ENCODE results near the gene ETHE1.

Gene ETHE1

GRCh38 chr19:43496960-43497359 is 30.0 kb downstream of the ETHE1 start:
- H3K27me3 ChIP-seq (ENCODE audit: insufficient read depth, low read length): no peaks in the 10 kb centered on the region
- no peaks in the 10 kb centered on the region for H3K9me2 ChIP-seq (ENCODE audit: low read depth, low read length)
- H2AFZ ChIP-seq (ENCODE audit: low read length): no peak overlapping the region
- no peak overlapping the region for H3K4me2 ChIP-seq (ENCODE audit: low read length)
- no peak overlapping the region for H3K27ac ChIP-seq (ENCODE audit: low read depth, low read length, poor library complexity, severe bottlenecking)
- H3K4me3 ChIP-seq (ENCODE audit: low read depth, low read length, poor library complexity, severe bottlenecking): no peak overlapping the region
- no peaks in the 10 kb centered on the region for H3F3A ChIP-seq (ENCODE audit: insufficient read depth, low read length)
- H3K9ac ChIP-seq (ENCODE audit: low read length): no peak overlapping the region
- H3K36me3 ChIP-seq (ENCODE audit: insufficient read depth, low read length): peaks cover 5% of the 10 kb centered on the region; the same call in 1 of the 2 replicates
- H3K9me3 ChIP-seq (ENCODE audit: low read length): no peaks in the 10 kb centered on the region
- no peaks in the 10 kb centered on the region for H4K20me1 ChIP-seq (ENCODE audit: insufficient read depth, low read length)
- H3K79me2 ChIP-seq (ENCODE audit: insufficient read depth, low read length): no peaks in the 10 kb centered on the region
- H3K4me1 ChIP-seq (ENCODE audit: insufficient read depth, low read length, severe bottlenecking): no peaks in the 10 kb centered on the region
- TF ChIP-seq EZH2 (IDR thresholded peaks at IDR 0.05; ENCODE audit: borderline replicate concordance, low read length): no peak
- no peak for TF ChIP-seq CTCF (IDR thresholded peaks at IDR 0.05; ENCODE audit: low read length)

GRCh38 chr19:43495082-43495481 is 31.9 kb downstream of the ETHE1 start:
- Histone ChIP-seq H3F3A (ENCODE audit: insufficient read depth, low read length) (no peaks in the 10 kb centered on the region), H3K27me3 (ENCODE audit: insufficient read depth, low read length) (no peaks in the 10 kb centered on the region), H2AFZ (ENCODE audit: low read length) (no peak overlapping the region), H3K36me3 (ENCODE audit: insufficient read depth, low read length) (peaks cover 5% of the 10 kb centered on the region), H3K27ac (ENCODE audit: low read depth, low read length, poor library complexity, severe bottlenecking) (no peak overlapping the region), H3K9ac (ENCODE audit: low read length) (no peak overlapping the region), H4K20me1 (ENCODE audit: insufficient read depth, low read length) (no peaks in the 10 kb centered on the region), H3K9me2 (ENCODE audit: low read depth, low read length) (no peaks in the 10 kb centered on the region), H3K4me3 (ENCODE audit: low read depth, low read length, poor library complexity, severe bottlenecking) (no peak overlapping the region), H3K79me2 (ENCODE audit: insufficient read depth, low read length) (no peaks in the 10 kb centered on the region), H3K9me3 (ENCODE audit: low read length) (no peaks in the 10 kb centered on the region), H3K4me2 (ENCODE audit: low read length) (no peak overlapping the region), H3K4me1 (ENCODE audit: insufficient read depth, low read length, severe bottlenecking) (no peaks in the 10 kb centered on the region)
- TF ChIP-seq EZH2 (IDR thresholded peaks at IDR 0.05; ENCODE audit: borderline replicate concordance, low read length) (no peak), CTCF (IDR thresholded peaks at IDR 0.05; ENCODE audit: low read length) (no peak)

GRCh38 chr19:43490759-43491158 is 36.2 kb downstream of the ETHE1 start:
- Histone ChIP-seq H3K9me3 (ENCODE audit: low read length) (no peaks in the 10 kb centered on the region), H3K27me3 (ENCODE audit: insufficient read depth, low read length) (no peaks in the 10 kb centered on the region), H3K36me3 (ENCODE audit: insufficient read depth, low read length) (no peaks in the 10 kb centered on the region; the same call in 1 of the 2 replicates), H3K4me3 (ENCODE audit: low read depth, low read length, poor library complexity, severe bottlenecking) (no peak overlapping the region), H3K4me1 (ENCODE audit: insufficient read depth, low read length, severe bottlenecking) (no peaks in the 10 kb centered on the region), H3K27ac (ENCODE audit: low read depth, low read length, poor library complexity, severe bottlenecking) (no peak overlapping the region), H3K9ac (ENCODE audit: low read length) (no peak overlapping the region), H3K4me2 (ENCODE audit: low read length) (no peak overlapping the region), H3F3A (ENCODE audit: insufficient read depth, low read length) (no peaks in the 10 kb centered on the region), H3K9me2 (ENCODE audit: low read depth, low read length) (no peaks in the 10 kb centered on the region), H3K79me2 (ENCODE audit: insufficient read depth, low read length) (no peaks in the 10 kb centered on the region), H4K20me1 (ENCODE audit: insufficient read depth, low read length) (no peaks in the 10 kb centered on the region), H2AFZ (ENCODE audit: low read length) (no peak overlapping the region)
- TF ChIP-seq CTCF (IDR thresholded peaks at IDR 0.05; ENCODE audit: low read length): no peak
- no peak for TF ChIP-seq EZH2 (IDR thresholded peaks at IDR 0.05; ENCODE audit: borderline replicate concordance, low read length)
